Stimulated activated CD4-positive, alpha-beta T cell treated with anti-CD3 and anti-CD28 coated beads, Interleukin-4, amount 100 ng/mL, for 1 hour (primary cell): Measurements from ENCODE around the gene GALNT14.

Experiments
- DNase-seq: peaks from one replicate; pipeline ENCODE4 v3.0.0-alpha.2; 2020

The GALNT14 gene

GRCh38 chr2:31134480-31134879 lies 3.8 kb downstream of the GALNT14 start:
- no peak for DNase-seq

DNA sequence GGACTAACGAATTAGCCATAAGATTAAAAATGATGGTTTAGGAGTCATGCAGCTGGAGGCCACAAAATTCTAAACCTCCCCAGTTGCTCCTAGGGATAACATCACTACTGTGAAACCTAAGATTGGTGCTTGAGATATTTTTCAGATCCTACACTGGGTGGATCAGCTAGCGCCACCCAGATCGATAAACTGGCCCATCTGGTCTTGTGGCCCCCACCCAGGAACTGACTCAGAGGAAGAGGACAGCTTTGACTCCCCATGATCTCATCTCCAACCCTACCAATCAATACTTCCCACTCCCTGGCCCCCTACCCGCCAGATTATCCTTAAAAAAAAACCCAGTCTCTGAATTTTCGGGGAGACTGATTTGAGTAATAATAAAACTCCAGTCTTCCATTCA lies 5.5 kb downstream of the GALNT14 start:
- DNase-seq, result no peak

- no peak for DNase-seq
Measured at GRCh38 chr2:31131871-31132270, 6.4 kb downstream of the GALNT14 start.

GRCh38 chr2:31129375-31130171 lies 8.7 kb downstream of the GALNT14 start:
- no peak for DNase-seq

DNA sequence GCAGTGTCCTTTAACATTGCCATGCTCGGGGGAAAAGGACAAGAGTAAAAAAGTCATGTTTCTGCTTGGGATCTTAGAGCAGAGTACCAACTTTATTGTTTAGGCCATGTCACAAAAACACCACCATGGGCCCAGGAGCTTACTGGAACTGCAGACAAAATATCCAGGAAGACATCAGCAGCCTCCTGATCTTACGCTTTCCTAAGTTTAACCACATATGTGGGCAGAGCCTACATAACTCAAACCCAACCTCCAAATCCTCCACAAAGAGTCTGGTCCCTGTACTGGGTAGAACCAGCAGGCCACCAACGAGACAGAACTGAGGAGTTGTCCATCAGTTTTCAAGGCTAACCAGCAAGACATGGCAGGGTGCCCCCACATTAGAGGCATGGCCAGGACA lies 10.3 kb downstream of the GALNT14 start:
- DNase-seq, result no peak

DNA sequence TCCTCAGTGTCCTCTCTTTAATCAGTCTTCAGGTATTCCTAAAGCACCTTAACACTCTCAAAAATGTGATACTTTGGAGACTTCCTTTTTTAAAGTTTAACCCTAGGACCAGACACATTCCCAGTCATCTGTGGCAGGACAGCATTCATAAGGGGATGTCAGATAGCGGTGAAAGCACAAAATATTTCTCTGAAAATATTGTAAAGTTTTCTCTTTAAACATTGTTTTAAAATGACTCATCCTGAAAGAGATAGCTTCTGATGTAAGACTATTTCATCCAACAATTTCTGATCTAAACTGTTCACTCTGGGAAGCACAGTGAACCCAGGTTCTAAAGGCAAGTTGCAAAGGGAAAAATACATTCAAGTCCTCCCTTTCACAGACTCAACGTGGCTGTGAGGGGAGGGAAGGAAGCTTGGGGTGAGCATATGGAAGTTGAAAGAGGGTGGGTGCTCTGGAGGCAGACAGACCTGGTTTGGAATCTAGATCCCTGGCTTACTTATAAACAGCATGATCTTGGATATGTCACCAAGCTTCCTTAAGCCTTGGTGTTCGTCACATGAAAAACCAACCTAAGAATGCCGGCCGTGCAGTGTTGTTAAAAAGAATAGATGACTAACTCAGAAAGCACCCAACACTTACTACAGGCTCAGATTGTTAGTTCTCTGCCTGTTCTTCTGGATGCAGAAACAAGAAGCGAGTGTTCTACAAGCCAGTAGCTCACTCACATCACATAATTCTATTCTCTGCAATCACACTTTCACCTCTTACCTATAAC lies 12.1 kb downstream of the GALNT14 start:
- no peak for DNase-seq

DNA sequence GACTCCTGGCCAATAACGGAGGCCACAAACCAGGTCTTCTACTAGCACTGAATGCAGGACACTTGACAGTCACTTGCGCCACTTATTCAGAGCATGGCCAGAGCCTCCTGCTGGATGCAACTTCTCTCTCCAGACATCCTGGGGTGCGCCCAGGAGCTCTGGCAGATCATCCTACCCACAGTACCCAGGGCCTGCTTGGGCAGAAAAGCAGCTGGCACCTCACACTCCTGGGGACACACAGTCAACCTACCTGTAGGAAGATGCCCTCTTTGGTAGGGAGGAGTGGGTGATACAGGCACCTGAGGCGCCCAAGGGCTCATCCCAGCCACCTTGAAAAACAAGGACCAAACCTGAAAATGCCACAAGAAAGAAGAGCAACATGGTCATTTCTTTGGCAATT lies 13.3 kb downstream of the GALNT14 start:
- no peak for DNase-seq

DNA sequence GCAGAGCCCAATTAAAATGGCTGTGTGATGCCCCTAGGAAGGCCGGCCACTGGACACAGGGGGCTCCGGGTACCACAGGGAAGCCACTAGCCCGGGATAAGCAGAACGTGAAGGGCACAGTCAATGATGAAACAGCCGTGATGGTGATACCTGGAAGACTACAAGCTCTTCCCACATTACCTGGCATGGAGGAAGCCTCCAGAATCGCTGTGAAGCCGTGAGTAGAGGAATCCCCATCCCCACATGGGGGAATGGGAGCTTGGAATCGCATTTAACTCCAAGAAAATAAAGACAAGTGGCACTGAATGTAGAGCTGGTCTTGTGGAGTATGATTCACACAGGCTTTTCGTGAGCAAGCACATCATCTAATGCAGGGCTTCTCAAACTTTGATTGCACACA lies 16.1 kb downstream of the GALNT14 start:
- DNase-seq, result no peak

- DNase-seq, result no peak
Measured at GRCh38 chr2:31113765-31114164, 24.5 kb downstream of the GALNT14 start.

- DNase-seq, result no peak
Measured at GRCh38 chr2:31112544-31112943, 25.7 kb downstream of the GALNT14 start.

DNA sequence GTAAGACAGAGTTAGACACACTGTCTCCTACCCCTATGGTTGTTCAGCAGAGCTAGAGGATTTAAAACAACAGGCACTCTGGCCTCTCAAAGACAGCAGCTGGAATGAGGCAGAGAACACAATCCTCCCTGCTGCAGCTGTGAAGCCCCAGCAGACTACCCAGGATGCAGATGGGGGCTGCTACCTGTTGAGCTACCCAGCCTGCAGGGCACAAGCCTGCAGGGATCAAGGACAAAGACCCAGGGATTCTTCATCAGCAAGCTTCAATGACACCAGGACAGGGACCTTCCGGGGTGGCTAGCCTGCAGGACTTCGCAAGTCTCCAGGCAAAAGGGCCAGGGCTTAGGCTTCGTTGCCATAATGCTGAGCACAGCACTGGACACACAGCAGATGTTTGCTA lies 27.2 kb downstream of the GALNT14 start:
- DNase-seq, result no peak

DNA sequence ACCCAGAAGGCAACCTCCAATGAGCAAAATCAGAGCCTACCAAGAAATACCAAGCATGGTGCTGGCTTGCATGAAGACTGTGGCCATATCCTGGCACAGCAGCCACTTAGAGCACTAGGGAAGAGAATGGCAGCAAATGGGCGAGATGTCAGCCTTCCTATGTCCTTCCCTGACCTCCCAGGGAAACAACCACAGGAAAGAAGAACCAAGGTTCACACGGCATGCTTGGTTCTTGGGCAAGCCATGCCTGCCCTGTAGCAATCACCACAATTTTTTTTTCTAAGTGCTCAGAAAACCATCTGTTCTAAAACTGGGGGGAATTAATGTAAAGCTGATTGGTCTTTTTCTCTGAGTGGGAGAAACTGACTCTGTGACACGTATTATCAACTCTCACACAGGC lies 27.8 kb downstream of the GALNT14 start:
- no peak for DNase-seq

DNA sequence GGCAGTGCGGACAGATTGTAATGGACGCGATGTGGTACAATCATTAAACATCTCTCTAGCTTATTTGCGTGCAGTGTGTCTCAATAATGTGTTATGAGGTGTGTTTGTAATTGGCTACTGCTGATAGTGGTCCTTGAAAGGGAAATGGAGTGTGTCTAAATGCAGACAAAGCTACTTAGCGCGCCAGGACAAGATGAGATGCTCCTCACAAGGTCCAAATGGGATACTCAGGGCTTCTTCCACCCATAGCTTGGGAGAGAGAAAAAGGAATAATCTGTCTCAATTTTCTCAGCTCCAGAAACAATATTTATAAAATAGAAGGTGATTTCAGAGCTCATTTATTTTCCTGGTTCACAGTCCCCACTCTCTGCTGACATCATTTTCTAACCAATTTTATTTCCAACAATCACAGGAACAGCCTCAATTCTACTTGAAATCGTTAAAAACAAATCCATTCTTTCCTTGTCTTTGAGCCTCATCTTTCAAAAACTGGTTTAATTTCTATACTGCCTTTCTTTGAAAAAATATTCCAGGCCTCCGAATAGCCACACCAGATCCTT lies 28.5 kb downstream of the GALNT14 start:
- no peak for DNase-seq

- DNase-seq, result no peak
Measured at GRCh38 chr2:31108561-31109286, 29.5 kb downstream of the GALNT14 start.

GRCh38 chr2:31107591-31108300 lies 30.5 kb downstream of the GALNT14 start:
- DNase-seq, result no peak

- DNase-seq, result no peak
Measured at GRCh38 chr2:31101701-31102100, 36.5 kb downstream of the GALNT14 start.

DNA sequence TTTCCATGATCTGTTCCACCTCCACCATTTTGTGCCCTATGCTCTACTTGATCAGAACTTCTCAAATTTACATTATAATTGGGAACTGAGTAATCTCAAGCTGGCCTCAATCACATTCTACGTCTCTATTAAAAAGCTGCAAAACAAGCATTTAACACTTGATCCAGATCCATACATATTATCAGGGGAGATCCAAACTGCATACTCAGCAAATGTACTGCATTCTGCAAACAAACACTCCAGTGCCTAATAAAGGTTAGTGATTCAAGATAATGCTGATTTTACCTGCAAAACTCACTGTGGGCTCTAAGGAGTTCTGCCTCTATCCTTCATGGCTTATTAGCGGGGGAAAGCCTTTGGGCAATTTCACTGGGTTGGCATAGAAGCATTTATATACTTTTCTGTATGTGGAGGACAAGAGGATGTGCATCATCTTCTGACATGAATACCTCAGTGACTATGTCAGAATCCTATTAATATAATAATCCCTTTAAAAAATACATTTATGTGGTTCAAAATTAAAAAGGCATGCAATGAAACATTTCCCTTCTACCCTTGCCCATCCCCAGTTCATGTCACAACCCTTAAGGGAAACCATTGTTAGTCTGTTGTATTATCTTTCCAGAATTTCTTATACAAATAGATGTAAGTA lies 40.2 kb downstream of the GALNT14 start:
- DNase-seq, result no peak

DNA sequence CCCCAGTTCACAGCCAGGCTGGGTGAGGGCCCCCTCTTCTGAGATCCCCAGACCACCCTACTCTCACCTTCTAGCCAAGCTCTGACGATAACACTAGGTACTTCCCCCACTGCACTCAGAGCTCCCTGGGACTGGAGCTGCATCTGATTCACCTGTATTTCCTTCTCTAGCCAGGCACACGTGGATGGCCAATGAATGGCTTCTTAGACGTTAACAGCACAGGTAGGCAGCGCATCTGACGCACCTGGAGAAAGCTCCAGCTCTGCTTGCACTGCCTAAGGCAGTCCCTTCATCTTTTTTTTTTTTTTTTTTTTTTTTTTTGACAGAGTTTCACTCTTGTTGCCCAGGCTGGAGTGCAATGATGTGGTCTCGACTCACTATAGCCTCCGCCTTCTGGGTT lies 48.1 kb downstream of the GALNT14 start:
- DNase-seq, result no peak

DNA sequence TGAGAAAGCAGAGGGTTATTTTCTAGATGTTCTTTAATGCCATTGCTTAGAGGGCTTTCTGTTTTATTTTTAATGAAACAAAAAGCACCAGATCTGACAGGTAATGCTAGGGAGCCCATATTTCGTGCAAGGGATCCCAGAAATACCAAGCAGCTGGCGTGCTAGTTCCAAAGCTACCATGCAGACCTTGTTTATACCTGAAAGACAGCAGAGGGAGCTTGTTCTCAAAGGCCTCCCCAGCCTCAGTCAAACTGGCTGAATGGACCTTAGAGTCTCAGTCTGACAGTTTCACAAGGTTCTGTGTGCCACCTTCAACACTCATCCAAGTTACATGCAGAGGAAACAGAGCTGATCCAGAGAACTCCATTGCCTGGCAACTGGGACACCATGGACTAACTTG lies 48.6 kb downstream of the GALNT14 start:
- DNase-seq, result no peak

- DNase-seq, result no peak
Measured at GRCh38 chr2:31088504-31089195, 49.6 kb downstream of the GALNT14 start.

DNA sequence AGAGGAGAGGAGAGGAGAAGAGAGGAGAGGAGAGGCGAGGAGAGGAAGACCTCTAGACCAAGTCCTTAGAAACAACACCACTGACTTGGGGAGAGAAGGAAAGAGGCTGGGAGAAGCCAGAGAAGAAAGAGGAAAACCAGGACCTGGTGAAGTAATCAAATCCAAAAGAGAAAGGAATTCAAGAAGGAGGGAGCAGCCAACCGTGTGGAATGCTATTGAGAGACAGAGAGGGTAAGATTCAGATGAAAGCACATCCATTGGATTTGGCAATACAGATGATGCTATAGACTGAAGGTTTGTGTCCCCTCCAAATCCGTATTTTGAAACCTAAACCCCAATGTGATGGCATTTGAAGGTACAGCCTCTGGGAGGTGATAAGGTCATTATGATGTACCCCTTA lies 50.7 kb downstream of the GALNT14 start:
- DNase-seq, result no peak

DNA sequence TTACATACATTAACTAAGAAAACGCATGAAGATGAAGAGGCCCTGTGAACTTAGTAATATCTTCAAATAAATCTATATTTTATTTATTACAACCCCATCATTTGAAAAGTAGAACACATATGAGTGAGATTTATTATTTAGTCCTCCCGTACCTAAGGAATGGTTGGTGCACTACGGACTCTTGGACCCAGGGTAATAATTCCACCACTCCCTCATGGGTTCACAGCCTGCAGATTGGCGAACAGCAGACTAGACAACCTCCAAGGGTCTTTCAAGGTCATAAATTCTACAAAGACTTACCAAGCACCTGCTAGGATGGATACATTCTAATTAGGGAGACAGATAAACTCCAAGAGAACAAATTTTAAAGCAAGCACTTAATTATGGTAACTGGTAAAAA lies 51.6 kb downstream of the GALNT14 start:
- DNase-seq, result no peak
